HepG2 (cell line): ENCODE data around the gene ATG2A. TPM values are rescaled to one million over a fixed set of nuclear protein-coding genes. Genes with fewer than 3 reads are reported as not detected.

Experiments
- CEBPZ ChIP-seq: IDR thresholded peaks from 2 replicates; pipeline ENCODE4 v1.6.1; 2012; ENCODE audit warnings: low read length, improper control_type of control experiment
- CERS6 ChIP-seq: sonication (generic); formaldehyde crosslinking; IDR thresholded peaks from 2 replicates; pipeline ENCODE4 v1.5.0; 2020; ENCODE audit warnings: missing genetic modification reagents
- ERF ChIP-seq: IDR thresholded peaks from 2 replicates; pipeline ENCODE4 v1.6.1; 2018; ENCODE audit warnings: missing biosample characterization, missing genetic modification reagents
- FOXA1 ChIP-seq, 2 experiments: fragments of 450-650 bp in 1 of 2; sonication (generic) in 1 of 2; formaldehyde crosslinking in 1 of 2; IDR thresholded peaks; 2 replicates each; pipeline versions ENCODE4 v1.4.0 to v1.6.1; 2016 to 2020; ENCODE audit warnings: missing genetic modification reagents in 1 of 2
- FOXO1 ChIP-seq: sonication (generic); formaldehyde crosslinking; IDR thresholded peaks from 2 replicates; pipeline ENCODE4 v1.4.0; 2020; ENCODE audit warnings: missing genetic modification reagents
- FOXP1 ChIP-seq, 2 experiments: fragments of 450-650 bp in 1 of 2; IDR thresholded peaks; 2 replicates each; pipeline ENCODE4 v1.6.1; 2017 to 2018; ENCODE audit warnings: antibody characterized with exemption in 1 of 2
- IRF2 ChIP-seq: IDR thresholded peaks from 2 replicates; pipeline ENCODE4 v1.6.1; 2018; ENCODE audit warnings: missing genetic modification reagents, missing compliant biosample characterization
- KLF16 ChIP-seq, 2 experiments: sonication (generic) in 1 of 2; formaldehyde crosslinking in 1 of 2; IDR thresholded peaks; 2 replicates each; pipeline versions ENCODE4 v1.6.1 to v1.8.0; 2016 to 2023; ENCODE audit warnings: missing genetic modification reagents in 2 of 2, missing compliant biosample characterization in 1 of 2
- NFKBIZ ChIP-seq: IDR thresholded peaks from 2 replicates; pipeline ENCODE4 v1.6.1; 2018; ENCODE audit warnings: missing genetic modification reagents, missing compliant biosample characterization
- NONO ChIP-seq, 2 experiments: fragments of 450-650 bp in 1 of 2; sonication (generic) in 1 of 2; formaldehyde crosslinking in 1 of 2; IDR thresholded peaks in 1 of 2; conservative IDR thresholded peaks in 1 of 2; 2 replicates each; pipeline versions ENCODE4 v1.6.1 to v1.8.0; 2017 to 2022; ENCODE audit warnings: mild to moderate bottlenecking in 1 of 2, missing genetic modification reagents in 1 of 2, moderate library complexity in 1 of 2
- RBM39 ChIP-seq: fragments of 200-400 bp; formaldehyde crosslinking; IDR thresholded peaks from one replicate; pipeline ENCODE4 v1.6.1; 2018; ENCODE audit warnings: antibody characterized with exemption, mild to moderate bottlenecking, low read depth, low read length; ENCODE audit not compliant: poor library complexity, severe bottlenecking
- ZBTB26 ChIP-seq: IDR thresholded peaks from 2 replicates; pipeline ENCODE4 v1.6.1; 2016; ENCODE audit warnings: missing compliant biosample characterization, missing genetic modification reagents, borderline replicate concordance
- ZMYM4 ChIP-seq: sonication (generic); formaldehyde crosslinking; IDR thresholded peaks from 2 replicates; pipeline ENCODE4 v1.8.1; 2023; ENCODE audit warnings: mild to moderate bottlenecking, missing genetic modification reagents
- ZNF12 ChIP-seq: sonication (generic); formaldehyde crosslinking; IDR thresholded peaks from 2 replicates; pipeline ENCODE4 v1.5.0; 2020; ENCODE audit warnings: missing genetic modification reagents
- ZNF33A ChIP-seq: sonication (generic); formaldehyde crosslinking; IDR thresholded peaks from 2 replicates; pipeline ENCODE4 v1.5.1; 2020; ENCODE audit warnings: missing genetic modification reagents, mild to moderate bottlenecking, moderate library complexity, borderline replicate concordance
- ZNF354B ChIP-seq: sonication (generic); formaldehyde crosslinking; IDR thresholded peaks from 2 replicates; pipeline ENCODE4 v1.8.0; 2022; ENCODE audit warnings: mild to moderate bottlenecking, missing genetic modification reagents
- ZNF430 ChIP-seq: sonication (generic); formaldehyde crosslinking; IDR thresholded peaks from 2 replicates; pipeline ENCODE4 v1.9.0; 2021; ENCODE audit warnings: mild to moderate bottlenecking, missing genetic modification reagents
- ZNF431 ChIP-seq: sonication (generic); formaldehyde crosslinking; IDR thresholded peaks from 2 replicates; pipeline ENCODE4 v1.9.0; 2022; ENCODE audit warnings: missing genetic modification reagents, low read depth, mild to moderate bottlenecking, borderline replicate concordance
- ZNF446 ChIP-seq: sonication (generic); formaldehyde crosslinking; IDR thresholded peaks from 2 replicates; pipeline ENCODE4 v1.5.0; 2020; ENCODE audit warnings: mild to moderate bottlenecking, missing genetic modification reagents
- ZNF766 ChIP-seq: sonication (generic); formaldehyde crosslinking; IDR thresholded peaks from 2 replicates; pipeline ENCODE4 v1.5.0; 2020; ENCODE audit warnings: missing genetic modification reagents, borderline replicate concordance
- polyA plus RNA-seq, 8 experiments: library from polyadenylated mRNA; depleted of rRNA in 3 of 8; stranded (reverse) in 7 of 8; unstranded in 1 of 8; fragments of >200 nt; fragmentation: Illumina TruSeq in 4 of 8; extraction: Trizol in 4 of 8; gene quantifications; 2 replicates each; pipeline versions ENCODE4 v1.2.1 to v1.2.3, GENCODE V29; 2011 to 2016; ENCODE audit warnings: low read depth in 4 of 8, missing spikeins in 1 of 8, mixed read lengths in 1 of 8; ENCODE audit not compliant: insufficient read depth in 1 of 8
- total RNA-seq, 5 experiments: library from RNA; depleted of rRNA; stranded (reverse); fragments of >200 nt; fragmentation: Illumina TruSeq; extraction: Trizol; gene quantifications; 2 replicates each; pipeline ENCODE4 v1.2.3, GENCODE V29; 2016; ENCODE audit warnings: low read depth in 1 of 5
- TF ChIP-seq, protein P1 (sequence below): IDR thresholded peaks from 2 replicates; pipeline ENCODE4 v1.6.1; 2016; ENCODE audit warnings: missing genetic modification reagents, missing compliant biosample characterization
- TF ChIP-seq, protein P2 (sequence below): sonication (generic); formaldehyde crosslinking; IDR thresholded peaks from 2 replicates; pipeline ENCODE4 v1.5.1; 2020; ENCODE audit warnings: missing genetic modification reagents, mild to moderate bottlenecking, borderline replicate concordance

The ATG2A gene
- total and polyA plus RNA-seq, 2 of the 13 experiments (the other 11 are each of a cell fraction or from before 2014, with no cell fraction given), result 6.7 to 8.0 TPM

DNA sequence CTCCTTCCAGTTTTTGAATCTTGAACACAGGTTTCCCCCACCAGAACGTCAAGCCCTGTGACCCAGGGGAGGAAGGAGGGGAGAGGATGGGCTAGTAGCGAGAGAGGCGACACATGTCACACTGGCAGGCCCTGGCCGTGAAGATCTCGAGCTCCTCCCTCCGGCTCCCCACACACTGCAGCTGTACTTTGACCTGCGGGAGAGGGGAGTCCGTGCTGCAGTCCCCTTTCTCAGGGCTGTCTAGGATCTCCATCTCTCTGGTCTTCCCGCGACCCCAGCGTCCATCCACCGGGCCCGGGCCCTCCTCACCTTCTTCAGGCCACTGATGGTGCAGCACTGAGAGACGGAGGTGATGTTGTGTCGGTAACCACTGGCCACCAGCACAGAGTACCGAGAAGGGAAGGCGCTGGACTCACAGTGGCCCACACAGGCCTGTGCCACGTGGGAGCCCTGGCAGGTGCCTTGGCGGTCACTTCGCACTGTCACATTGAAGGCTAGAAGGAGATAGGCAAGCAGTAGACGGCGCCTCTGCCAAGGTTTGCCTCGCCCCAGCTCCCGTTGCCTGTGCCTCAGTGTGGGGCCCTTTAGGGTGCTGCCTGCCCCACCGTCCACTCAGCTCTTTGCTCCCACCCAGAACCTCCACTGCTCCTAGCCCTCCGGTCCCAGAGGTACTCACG is 17.8 kb upstream of the ATG2A start (continued):
- TF ChIP-seq ZNF431, result no peak
- TF ChIP-seq ZNF354B (CRISPR knock-in tag), result no peak
- no peak for TF ChIP-seq CERS6
- TF ChIP-seq CEBPZ, result no peak
- 0 out of 2 replicates have a peak, but pooled peaks have one; percentile 45 for TF ChIP-seq ZMYM4 (CRISPR knock-in tag)
- no peak for TF ChIP-seq FOXA1 (IDR thresholded peaks at IDR 0.05)
- TF ChIP-seq FOXA1 (CRISPR knock-in tag; IDR thresholded peaks at IDR 0.05), result no peak
- no peak for TF ChIP-seq ZNF12 (CRISPR knock-in tag)
- TF ChIP-seq KLF16 (CRISPR knock-in tag; IDR thresholded peaks at IDR 0.05), result no peak
- peak; percentile 1 for TF ChIP-seq RBM39
- TF ChIP-seq ERF (CRISPR knock-in tag), result no peak
- TF ChIP-seq ZBTB26 (CRISPR knock-in tag), result no peak; the same call in 1 of the 2 replicates
- no peak for TF ChIP-seq ZNF766 (CRISPR knock-in tag)
- TF ChIP-seq ZNF430 (CRISPR knock-in tag), result peak; percentile 73; the same call in 1 of the 2 replicates
- TF ChIP-seq, protein P1, sequence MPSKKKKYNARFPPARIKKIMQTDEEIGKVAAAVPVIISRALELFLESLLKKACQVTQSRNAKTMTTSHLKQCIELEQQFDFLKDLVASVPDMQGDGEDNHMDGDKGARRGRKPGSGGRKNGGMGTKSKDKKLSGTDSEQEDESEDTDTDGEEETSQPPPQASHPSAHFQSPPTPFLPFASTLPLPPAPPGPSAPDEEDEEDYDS, result peak; percentile 44; the same call in 1 of the 2 replicates
- no peak for TF ChIP-seq FOXO1 (CRISPR knock-in tag)
- TF ChIP-seq IRF2 (CRISPR knock-in tag), result peak; percentile 35; the same call in 1 of the 2 replicates
- no peak for TF ChIP-seq NFKBIZ (CRISPR knock-in tag)
- TF ChIP-seq ZNF446 (CRISPR knock-in tag), result peak; percentile 61; the same call in 1 of the 2 replicates
- TF ChIP-seq ZNF33A, result no peak
- TF ChIP-seq NONO (IDR thresholded peaks at IDR 0.05), result no peak
- no peak for TF ChIP-seq NONO (CRISPR knock-in tag; conservative IDR thresholded peaks at IDR 0.05)
- TF ChIP-seq FOXP1 (IDR thresholded peaks at IDR 0.05), result no peak
- no peak for TF ChIP-seq FOXP1 (CRISPR knock-in tag; IDR thresholded peaks at IDR 0.05)
- TF ChIP-seq, protein P2, sequence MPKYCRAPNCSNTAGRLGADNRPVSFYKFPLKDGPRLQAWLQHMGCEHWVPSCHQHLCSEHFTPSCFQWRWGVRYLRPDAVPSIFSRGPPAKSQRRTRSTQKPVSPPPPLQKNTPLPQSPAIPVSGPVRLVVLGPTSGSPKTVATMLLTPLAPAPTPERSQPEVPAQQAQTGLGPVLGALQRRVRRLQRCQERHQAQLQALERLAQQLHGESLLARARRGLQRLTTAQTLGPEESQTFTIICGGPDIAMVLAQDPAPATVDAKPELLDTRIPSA (CRISPR knock-in tag), result no peak
